GM12873 (cell line): ENCODE measurements around the gene ARPC5.

Source experiments
- CTCF ChIP-seq: IDR thresholded peaks from 2 replicates; pipeline ENCODE4 v1.5.1; 2012; ENCODE audit warnings: low read depth, mild to moderate bottlenecking, moderate library complexity, low read length, control low read depth; ENCODE audit not compliant: insufficient read depth; ENCODE audit errors: missing control alignments

Gene ARPC5

GRCh38 chr1:183589384-183589783, 46.2 kb downstream of the ARPC5 start:
- no peak for TF ChIP-seq CTCF

GRCh38 chr1:183588827-183589226, 46.8 kb downstream of the ARPC5 start:
- no peak for TF ChIP-seq CTCF

GRCh38 chr1:183586926-183587325, 48.7 kb downstream of the ARPC5 start:
- no peak for TF ChIP-seq CTCF

- TF ChIP-seq CTCF, result no peak
Measured at GRCh38 chr1:183586455-183586854, 49.1 kb downstream of the ARPC5 start.

- no peak for TF ChIP-seq CTCF
Measured at GRCh38 chr1:183585038-183585437, 50.5 kb downstream of the ARPC5 start.

GRCh38 chr1:183584147-183584546, 51.4 kb downstream of the ARPC5 start:
- no peak for TF ChIP-seq CTCF

GRCh38 chr1:183583466-183583865, 52.1 kb downstream of the ARPC5 start:
- no peak for TF ChIP-seq CTCF
